Lung (tissue), 12 donors: ENCODE data around the gene ZNF329. TPM values are rescaled to one million over a fixed set of nuclear protein-coding genes. Genes with fewer than 3 reads are reported as not detected.
"Not testable (repeated sequence)": the region's sequence is repeated elsewhere in the genome, so short reads cannot be mapped to it uniquely, and the experiment has no call there.

ENCODE experiments used
- ATAC-seq: fragments of 200-7000 bp; cut with Tn5 transposase; one replicate; pipeline ENCODE4 v1.9.1; 2020; ENCODE audit warnings: moderate number of reproducible peaks; ENCODE audit not compliant: insufficient read depth, low FRiP score
- DNase-seq, 3 donors: peaks; one replicate each; pipeline ENCODE4 v3.0.0-alpha.2; 2013 to 2017
- H3K27ac ChIP-seq, 2 donors: one replicate each; pipeline ENCODE4 v1.5.1; 2013; ENCODE audit warnings: mild to moderate bottlenecking in 2 of 2, moderate library complexity in 2 of 2, control low read depth in 1 of 2, inconsistent platforms in 1 of 2, low read depth in 1 of 2, low read length in 1 of 2
- H3K27me3 ChIP-seq, 3 donors: one replicate each; pipeline ENCODE4 v1.5.1; 2013; ENCODE audit warnings: low read length in 2 of 3; ENCODE audit not compliant: control insufficient read depth in 3 of 3, insufficient read depth in 3 of 3
- H3K36me3 ChIP-seq, 4 donors: one replicate each; pipeline ENCODE4 v1.5.1; 2013; ENCODE audit warnings: low read length in 4 of 4, mild to moderate bottlenecking in 1 of 4, moderate library complexity in 1 of 4; ENCODE audit not compliant: control insufficient read depth in 4 of 4, insufficient read depth in 4 of 4
- H3K4me1 ChIP-seq, 5 donors: one replicate each; pipeline ENCODE4 v1.5.1; 2013; ENCODE audit warnings: low read length in 5 of 5, mild to moderate bottlenecking in 2 of 5, moderate library complexity in 1 of 5; ENCODE audit not compliant: control insufficient read depth in 5 of 5, insufficient read depth in 5 of 5
- H3K4me3 ChIP-seq: one replicate; pipeline ENCODE4 v1.5.1; 2013; ENCODE audit warnings: mild to moderate bottlenecking, control low read depth, moderate library complexity
- H3K9ac ChIP-seq, 2 donors: one replicate each; pipeline ENCODE4 v1.5.1; 2013; ENCODE audit warnings: low read length in 2 of 2, control low read depth in 1 of 2; ENCODE audit not compliant: insufficient read depth in 1 of 2
- H3K9me3 ChIP-seq, 4 donors: one replicate each; pipeline ENCODE4 v1.5.1; 2013; ENCODE audit warnings: low read length in 3 of 4, mild to moderate bottlenecking in 1 of 4, moderate library complexity in 1 of 4; ENCODE audit not compliant: control insufficient read depth in 4 of 4, insufficient read depth in 3 of 4
- CTCF ChIP-seq: IDR thresholded peaks from 2 replicates; pipeline ENCODE4 v1.5.1; 2012; ENCODE audit warnings: mild to moderate bottlenecking; ENCODE audit errors: control extremely low read depth, extremely low read depth
- WGBS, 2 donors: extraction: QIAGEN DNeasy Blood & Tissue Kit; methylation state at CpG; one replicate each; pipeline ENCODE4 v1.1.7; 2013; 5-methylcytosine and 5-hydroxymethylcytosine counted together
- polyA plus RNA-seq, 2 donors: library from polyadenylated mRNA; stranded (reverse); fragments of 200-250 nt; gene quantifications; one replicate each; pipeline ENCODE4 v1.2.1, GENCODE V29; 2013
- total RNA-seq, 2 donors: library from RNA; depleted of rRNA in 1 of 2; stranded (reverse); fragments of >200 nt in 1 of 2; gene quantifications; one replicate each; pipeline ENCODE4 v1.2.1, GENCODE V29; 2014 to 2021
- donor health status: control.
- donor health status: control.
- donor health status: Bipolar disorder and iron deficiency.
- donor health status: healthy.
- donor health status: DM: yes; HTN: yes; CAD: no.

ZNF329 gene
- total and polyA plus RNA-seq, 4 donors = 2.3 to 20.0 (median 6.5) TPM

- WGBS, 2 donors = 95 to 97% methylated on average over 2 of the region's 2 CpGs
- ATAC-seq (no peak), DNase-seq (no peak)
- Histone ChIP-seq H3K27ac (no peak overlapping the region), H3K4me1 (peaks cover 0 to 16% (median 9%) of the 10 kb centered on the region in 5 donors), H3K4me3 (no peak overlapping the region), H3K9ac (peak overlapping the region in 1 of 2 donors; percentile 93), H3K36me3 (peaks cover 0 to 2% (median 0%) of the 10 kb centered on the region in 4 donors), H3K27me3 (no peaks in the 10 kb centered on the region), H3K9me3 (peaks cover 0 to 11% (median 3%) of the 10 kb centered on the region in 4 donors)
- TF ChIP-seq CTCF = no peak
Measured at GRCh38 chr19:58153386-58153785, 2.8 kb upstream of the ZNF329 start.

- not testable (repeated sequence) for H3K27ac ChIP-seq, ATAC-seq, DNase-seq, H3K4me3 ChIP-seq, H3K9ac ChIP-seq, H3K4me1 ChIP-seq, H3K27me3 ChIP-seq
- H3K36me3 ChIP-seq = peaks cover 3 to 12% (median 7%) of the 10 kb centered on the region in 4 donors
- H3K9me3 ChIP-seq = peaks cover 2 to 19% (median 10%) of the 10 kb centered on the region in 4 donors
- WGBS, 2 donors = 90 to 96% methylated on average over 18 to 22 of the region's 28 CpGs
Measured at GRCh38 chr19:58147475-58147874, 3.1 kb downstream of the ZNF329 start.

GRCh38 chr19:58145849-58146248 lies 4.7 kb downstream of the ZNF329 start:
- Histone ChIP-seq H3K4me1 (peaks cover 0 to 7% (median 5%) of the 10 kb centered on the region in 5 donors), H3K9me3 (peaks cover 2 to 24% (median 16%) of the 10 kb centered on the region in 4 donors), H3K4me3 (no peak overlapping the region), H3K9ac (no peak overlapping the region), H3K27ac (no peak overlapping the region), H3K27me3 (no peaks in the 10 kb centered on the region), H3K36me3 (peaks cover 14 to 26% (median 17%) of the 10 kb centered on the region in 4 donors)
- no peak for DNase-seq
- no peak for TF ChIP-seq CTCF
- 98 to 99% methylated on average over 3 of the region's 3 CpGs for WGBS, 2 donors
- ATAC-seq = no peak

GRCh38 chr19:58134244-58134643 lies 16.3 kb downstream of the ZNF329 start:
- Histone ChIP-seq H3K9me3 (peaks cover 40 to 59% (median 42%) of the 10 kb centered on the region in 4 donors), H3K27me3 (no peaks in the 10 kb centered on the region), H3K36me3 (peaks cover 31 to 75% (median 71%) of the 10 kb centered on the region in 4 donors), H3K9ac (no peak overlapping the region), H3K4me3 (no peak overlapping the region), H3K27ac (no peak overlapping the region), H3K4me1 (no peaks in the 10 kb centered on the region)
- TF ChIP-seq CTCF = no peak
- 95 to 98% methylated on average over 1 of the region's 1 CpG for WGBS, 2 donors
- ATAC-seq = no peak
- no peak for DNase-seq
